ENCODE data around the gene KLHL10.

DNA sequence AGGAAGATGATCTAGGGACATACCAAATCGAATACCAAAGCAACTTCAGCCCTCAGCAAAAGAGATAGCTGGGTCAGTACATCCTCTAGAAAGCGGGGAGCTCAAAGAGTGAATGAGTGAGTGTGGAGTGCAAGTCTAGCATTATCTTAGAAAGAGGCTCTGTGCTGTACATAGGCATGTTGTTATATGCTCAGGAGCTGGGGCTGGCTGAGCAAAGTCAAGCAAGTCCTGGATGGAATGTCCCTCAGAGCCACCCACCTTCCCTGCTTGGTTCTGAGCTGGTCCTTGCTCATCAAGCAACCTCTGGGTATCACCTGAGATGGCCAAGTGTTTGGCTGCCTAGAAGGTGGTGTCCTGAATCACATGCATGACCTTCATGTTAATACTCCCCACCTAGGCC, 32.5 kb downstream of the KLHL10 start:
- TF ChIP-seq, protein P1, sequence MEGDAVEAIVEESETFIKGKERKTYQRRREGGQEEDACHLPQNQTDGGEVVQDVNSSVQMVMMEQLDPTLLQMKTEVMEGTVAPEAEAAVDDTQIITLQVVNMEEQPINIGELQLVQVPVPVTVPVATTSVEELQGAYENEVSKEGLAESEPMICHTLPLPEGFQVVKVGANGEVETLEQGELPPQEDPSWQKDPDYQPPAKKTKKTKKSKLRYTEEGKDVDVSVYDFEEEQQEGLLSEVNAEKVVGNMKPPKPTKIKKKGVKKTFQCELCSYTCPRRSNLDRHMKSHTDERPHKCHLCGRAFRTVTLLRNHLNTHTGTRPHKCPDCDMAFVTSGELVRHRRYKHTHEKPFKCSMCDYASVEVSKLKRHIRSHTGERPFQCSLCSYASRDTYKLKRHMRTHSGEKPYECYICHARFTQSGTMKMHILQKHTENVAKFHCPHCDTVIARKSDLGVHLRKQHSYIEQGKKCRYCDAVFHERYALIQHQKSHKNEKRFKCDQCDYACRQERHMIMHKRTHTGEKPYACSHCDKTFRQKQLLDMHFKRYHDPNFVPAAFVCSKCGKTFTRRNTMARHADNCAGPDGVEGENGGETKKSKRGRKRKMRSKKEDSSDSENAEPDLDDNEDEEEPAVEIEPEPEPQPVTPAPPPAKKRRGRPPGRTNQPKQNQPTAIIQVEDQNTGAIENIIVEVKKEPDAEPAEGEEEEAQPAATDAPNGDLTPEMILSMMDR (IDR thresholded peaks at IDR 0.05 in 8 of 11, conservative IDR thresholded peaks at IDR 0.05 in 3 of 11): no peak
- TF ChIP-seq POLR2AphosphoS5 (IDR thresholded peaks at IDR 0.05) (no peak), POLR2A (IDR thresholded peaks at IDR 0.05) (no peak)
